ENCODE results near the gene CDC14A. TPM values are rescaled to one million over a fixed set of nuclear protein-coding genes. Genes with fewer than 3 reads are reported as not detected.

The CDC14A gene
- total RNA-seq, 2 experiments from 2014 or later: 4.9 to 7.2 TPM

GRCh38 chr1:100430325-100430756 lies 78.0 kb downstream of the CDC14A start:
- Histone ChIP-seq H2AFZ (ENCODE audit: low read length) (no peak overlapping the region), H3K27ac (ENCODE audit: low read depth, low read length, poor library complexity, severe bottlenecking) (no peak overlapping the region), H3K36me3 (ENCODE audit: insufficient read depth, low read length) (no peaks in the 10 kb centered on the region), H3K79me2 (ENCODE audit: insufficient read depth, low read depth, low read length) (no peaks in the 10 kb centered on the region), H3K4me2 (ENCODE audit: low read length) (no peak overlapping the region), H3K9me3 (ENCODE audit: low read length) (no peaks in the 10 kb centered on the region), H3K9me2 (ENCODE audit: insufficient read depth, low read length) (no peaks in the 10 kb centered on the region), H4K20me1 (ENCODE audit: insufficient read depth, low read length) (no peaks in the 10 kb centered on the region), H3K4me1 (ENCODE audit: insufficient read depth, low read length, poor library complexity, severe bottlenecking) (no peaks in the 10 kb centered on the region), H3K4me3 (ENCODE audit: low read depth, low read length, poor library complexity, severe bottlenecking) (no peak overlapping the region)
- BruUV-seq (replicated peaks): no TSS peak
- POLR2A ChIA-PET: interaction anchor here (1.5 kb wide), 1 partner anchor 10 kb away, joined by 3 read pairs; no protein-coding TSS in a partner anchor
- no peak for DNase-seq (ENCODE audit: low spot score)
- intact Hi-C loops (cut with micrococcal nuclease; ENCODE audit: unreplicated experiment): no loop called here
- TF ChIP-seq EZH2phosphoT487 (IDR thresholded peaks at IDR 0.05; ENCODE audit: borderline replicate concordance, low read depth, low read length): no peak
- no peak for TF ChIP-seq CTCF (conservative IDR thresholded peaks at IDR 0.05; ENCODE audit: low read length)
- CTCF ChIA-PET (ENCODE audit: unreplicated experiment): no interaction called here

GRCh38 chr1:100431954-100432353 lies 79.6 kb downstream of the CDC14A start:
- Histone ChIP-seq H4K20me1 (ENCODE audit: insufficient read depth, low read length) (no peaks in the 10 kb centered on the region), H2AFZ (ENCODE audit: low read length) (no peak overlapping the region), H3K9me2 (ENCODE audit: insufficient read depth, low read length) (no peaks in the 10 kb centered on the region), H3K79me2 (ENCODE audit: insufficient read depth, low read depth, low read length) (no peaks in the 10 kb centered on the region), H3K36me3 (ENCODE audit: insufficient read depth, low read length) (no peaks in the 10 kb centered on the region), H3K4me3 (ENCODE audit: low read depth, low read length, poor library complexity, severe bottlenecking) (no peak overlapping the region), H3K9me3 (ENCODE audit: low read length) (no peaks in the 10 kb centered on the region), H3K4me2 (ENCODE audit: low read length) (no peak overlapping the region), H3K27ac (ENCODE audit: low read depth, low read length, poor library complexity, severe bottlenecking) (no peak overlapping the region), H3K4me1 (ENCODE audit: insufficient read depth, low read length, poor library complexity, severe bottlenecking) (no peaks in the 10 kb centered on the region)
- no peak for DNase-seq (ENCODE audit: low spot score)
- POLR2A ChIA-PET: interaction anchor here (0.6 to 1.1 kb wide), 3 partner anchors 15 to 147 kb away, joined by 3 to 4 read pairs (median 3); no protein-coding TSS in a partner anchor
- intact Hi-C loops (cut with micrococcal nuclease; ENCODE audit: unreplicated experiment): no loop called here
- CTCF ChIA-PET (ENCODE audit: unreplicated experiment): no interaction called here
- BruUV-seq (replicated peaks): no TSS peak
- TF ChIP-seq EZH2phosphoT487 (IDR thresholded peaks at IDR 0.05; ENCODE audit: borderline replicate concordance, low read depth, low read length) (no peak), CTCF (conservative IDR thresholded peaks at IDR 0.05; ENCODE audit: low read length) (no peak)

- Histone ChIP-seq H3K9me3 (ENCODE audit: low read length) (no peaks in the 10 kb centered on the region), H3K36me3 (ENCODE audit: insufficient read depth, low read length) (no peaks in the 10 kb centered on the region), H3K4me2 (ENCODE audit: low read length) (no peak overlapping the region), H3K9me2 (ENCODE audit: insufficient read depth, low read length) (no peaks in the 10 kb centered on the region), H3K4me3 (ENCODE audit: low read depth, low read length, poor library complexity, severe bottlenecking) (no peak overlapping the region), H3K4me1 (ENCODE audit: insufficient read depth, low read length, poor library complexity, severe bottlenecking) (no peaks in the 10 kb centered on the region), H4K20me1 (ENCODE audit: insufficient read depth, low read length) (no peaks in the 10 kb centered on the region), H3K27ac (ENCODE audit: low read depth, low read length, poor library complexity, severe bottlenecking) (no peak overlapping the region), H2AFZ (ENCODE audit: low read length) (no peak overlapping the region), H3K79me2 (ENCODE audit: insufficient read depth, low read depth, low read length) (no peaks in the 10 kb centered on the region)
- no TSS peak for BruUV-seq (replicated peaks)
- POLR2A ChIA-PET: interaction anchor here (0.8 to 1.4 kb wide), 6 partner anchors 8 to 144 kb away, joined by 3 read pairs; no protein-coding TSS in a partner anchor
- CTCF ChIA-PET (ENCODE audit: unreplicated experiment): no interaction called here
- TF ChIP-seq EZH2phosphoT487 (IDR thresholded peaks at IDR 0.05; ENCODE audit: borderline replicate concordance, low read depth, low read length) (no peak), CTCF (conservative IDR thresholded peaks at IDR 0.05; ENCODE audit: low read length) (no peak)
- intact Hi-C loops (cut with micrococcal nuclease; ENCODE audit: unreplicated experiment): no loop called here
- DNase-seq (ENCODE audit: low spot score): no peak
These were observed 81.3 kb downstream of the CDC14A start for GRCh38 chr1:100433563-100433962.
